B cell (primary cell): ENCODE results near the gene KCTD14. TPM values are rescaled to one million over a fixed set of nuclear protein-coding genes. Genes with fewer than 3 reads are reported as not detected.
"Not testable (repeated sequence)": the region's sequence is repeated elsewhere in the genome, so short reads cannot be mapped to it uniquely, and the experiment has no call there.

Experiments used
- ATAC-seq: fragments of 200-7000 bp; cut with Tn5 transposase; one replicate; pipeline ENCODE4 v1.10.0; 2021; ENCODE audit warnings: low read depth, mild to moderate bottlenecking, moderate number of reproducible peaks, moderate library complexity
- CTCF ChIA-PET: fragments of 350-600 bp; sonication (Branson Sonifier 250); formaldehyde crosslinking; loops from one replicate; lab custom pipeline; 2021; ENCODE audit warnings: antibody characterized with exemption, inconsistent platforms; lab: Charles Lee
- POLR2A ChIA-PET: fragments of 350-600 bp; sonication (Branson Sonifier 250); formaldehyde crosslinking; loops from one replicate; lab custom pipeline; 2021; ENCODE audit warnings: antibody characterized with exemption; lab: Charles Lee
- DNase-seq: peaks from one replicate; pipeline ENCODE4 v3.0.0; 2013
- H2AFZ ChIP-seq: 2 replicates; pipeline ENCODE4 v1.6.1; 2012; ENCODE audit warnings: mild to moderate bottlenecking, low read depth, low read length; ENCODE audit not compliant: insufficient read depth, poor library complexity, severe bottlenecking
- H3K27ac ChIP-seq, 2 donors: 1 replicate in 1 of 2; 2 replicates in 1 of 2; pipeline ENCODE4 v1.5.1; 2012 to 2013; ENCODE audit warnings: low read length in 2 of 2, mild to moderate bottlenecking in 2 of 2, moderate library complexity in 1 of 2
- H3K27me3 ChIP-seq, 4 experiments: fragments of 200-600 bp in 1 of 4; sonication (generic) in 1 of 4; replicated peaks in 1 of 4; 1 replicate in 2 of 4; 2 replicates in 2 of 4; pipeline versions ENCODE4 v1.6.1 to v1.7.0; 2013 to 2016; ENCODE audit warnings: low read length in 3 of 4, mild to moderate bottlenecking in 2 of 4, mixed read lengths in 1 of 4, moderate library complexity in 1 of 4; ENCODE audit not compliant: insufficient read depth in 4 of 4, control insufficient read depth in 3 of 4; ENCODE audit errors: control extremely low read depth in 1 of 4
- H3K36me3 ChIP-seq, 2 experiments: replicated peaks in 1 of 2; 1 replicate in 1 of 2; 2 replicates in 1 of 2; pipeline versions ENCODE4 v1.6.1 to v1.7.1; 2013; ENCODE audit warnings: low read length in 1 of 2; ENCODE audit not compliant: insufficient read depth in 2 of 2, control insufficient read depth in 1 of 2; ENCODE audit errors: control extremely low read depth in 1 of 2, extremely low read depth in 1 of 2
- H3K4me1 ChIP-seq, 2 donors: fragments of 200-600 bp in 1 of 2; sonication (generic) in 1 of 2; 1 replicate in 1 of 2; 2 replicates in 1 of 2; pipeline versions ENCODE4 v1.5.1 to v1.6.1; 2013 to 2017; ENCODE audit warnings: low read length in 2 of 2; ENCODE audit not compliant: control insufficient read depth in 2 of 2, insufficient read depth in 2 of 2
- H3K4me2 ChIP-seq: replicated peaks from 2 replicates; pipeline ENCODE3; 2012; ENCODE audit warnings: mild to moderate bottlenecking, low read depth, low read length; ENCODE audit not compliant: poor library complexity, severe bottlenecking
- H3K4me3 ChIP-seq, 5 experiments: fragments of 200-600 bp in 1 of 5; sonication (generic) in 1 of 5; 1 replicate in 3 of 5; 2 replicates in 2 of 5; pipeline versions ENCODE4 v1.5.1 to v1.7.0; 2011 to 2016; ENCODE audit warnings: low read length in 4 of 5, mild to moderate bottlenecking in 4 of 5, low read depth in 2 of 5, control low read depth in 1 of 5, moderate library complexity in 1 of 5; ENCODE audit not compliant: insufficient read depth in 1 of 5; ENCODE audit errors: control extremely low read depth in 1 of 5, extremely low read depth in 1 of 5
- H3K79me2 ChIP-seq: fragments of 200-600 bp; sonication (generic); one replicate; pipeline ENCODE4 v1.6.0; 2016; ENCODE audit warnings: low read length; ENCODE audit not compliant: control insufficient read depth, insufficient read depth
- H3K9ac ChIP-seq: fragments of 200-600 bp; sonication (generic); 2 replicates; pipeline ENCODE4 v1.6.1; 2017; ENCODE audit warnings: mild to moderate bottlenecking, low read length, moderate library complexity
- H3K9me3 ChIP-seq, 3 donors: one replicate each; pipeline versions ENCODE4 v1.6.1 to v1.7.1; 2013; ENCODE audit warnings: low read length in 2 of 3; ENCODE audit not compliant: control insufficient read depth in 2 of 3, insufficient read depth in 1 of 3; ENCODE audit errors: control extremely low read depth in 1 of 3
- H4K20me1 ChIP-seq: 2 replicates; pipeline ENCODE4 v1.6.0; 2012; ENCODE audit warnings: mild to moderate bottlenecking, low read length; ENCODE audit not compliant: insufficient read depth, control insufficient read depth, poor library complexity, severe bottlenecking
- H3K27ac Mint-ChIP-seq: one replicate; pipeline ENCODE4 v1.8.0; 2021; ENCODE audit warnings: mixed read lengths
- H3K27me3 Mint-ChIP-seq: one replicate; pipeline ENCODE4 v1.8.0; 2021; ENCODE audit warnings: mixed read lengths
- H3K4me1 Mint-ChIP-seq: one replicate; pipeline ENCODE4 v1.8.0; 2021; ENCODE audit warnings: mixed read lengths
- H3K4me3 Mint-ChIP-seq: one replicate; pipeline ENCODE4 v1.8.0; 2021; ENCODE audit warnings: mixed read lengths
- H3K9me3 Mint-ChIP-seq: one replicate; pipeline ENCODE4 v1.8.0; 2022; ENCODE audit warnings: mixed read lengths; ENCODE audit not compliant: insufficient read depth
- EZH2 ChIP-seq: IDR thresholded peaks from 2 replicates; pipeline ENCODE4 v1.6.1; 2012; ENCODE audit warnings: borderline replicate concordance, low read depth, mild to moderate bottlenecking, moderate library complexity, low read length; ENCODE audit not compliant: insufficient read depth, poor library complexity, severe bottlenecking
- WGBS: methylation state at CpG from one replicate; pipeline ENCODE4 v1.1.5; 2013; ENCODE audit warnings: missing lambda C conversion rate; ENCODE audit not compliant: insufficient coverage; 5-methylcytosine and 5-hydroxymethylcytosine counted together
- intact Hi-C: fragments of 100-400 bp; cut with micrococcal nuclease; formaldehyde crosslinking; loops from one replicate; pipeline ENCODE4 v1.10.0; 2022
- polyA plus RNA-seq: library from polyadenylated mRNA; depleted of rRNA; stranded (reverse); fragments of >200 nt; gene quantifications from 2 replicates; pipeline ENCODE4 v1.2.3, GENCODE V29; 2012
- total RNA-seq, 2 donors: library from RNA; stranded (reverse); fragments of 120-200 nt in 1 of 2; gene quantifications; 1 replicate in 1 of 2; 2 replicates in 1 of 2; pipeline versions ENCODE4 v1.2.3 to v1.2.4, GENCODE V29; 2013 to 2022
- TF ChIP-seq, protein P1 (sequence below): fragments of 200-600 bp; IDR thresholded peaks from one replicate; pipeline ENCODE4 v1.8.0; 2022; ENCODE audit warnings: antibody characterized with exemption, mild to moderate bottlenecking

The KCTD14 gene
- total and polyA plus RNA-seq, 2 donors (not counting 1 experiment from before 2014, with no cell fraction given) = 0.18 TPM; not detected in 1

DNA sequence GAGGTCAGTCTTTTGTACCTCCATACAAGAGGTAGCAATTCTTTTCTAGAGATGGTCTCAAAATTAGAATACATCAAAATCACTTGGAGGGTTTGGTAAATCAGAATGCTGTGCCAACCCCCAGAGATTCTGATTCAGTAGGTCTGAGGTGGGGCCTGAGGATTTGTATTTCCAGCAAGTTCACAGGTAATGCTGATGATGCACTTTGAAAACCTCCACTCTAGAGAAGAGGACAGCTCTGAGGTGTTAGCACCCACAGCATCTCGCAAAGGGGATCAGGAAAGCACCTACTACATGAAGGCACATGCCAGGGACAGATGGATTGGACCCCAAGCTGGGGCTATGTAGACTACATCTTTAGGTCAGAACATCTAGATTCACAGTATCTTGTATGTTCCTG lies 7.2 kb downstream of the KCTD14 start:
- Histone ChIP-seq H3K4me1 (no peaks in the 10 kb centered on the region), H3K79me2 (no peaks in the 10 kb centered on the region), H3K27me3 (peaks cover 0 to 3% (median 0%) of the 10 kb centered on the region in 4 experiments), H3K4me3 (no peak overlapping the region), H2AFZ (no peak overlapping the region), H3K27ac (no peak overlapping the region), H4K20me1 (no peaks in the 10 kb centered on the region), H3K36me3 (no peaks in the 10 kb centered on the region), H3K4me2 (no peak overlapping the region), H3K9ac (no peak overlapping the region), H3K9me3 (peaks cover 0 to 2% (median 0%) of the 10 kb centered on the region in 3 donors)
- DNase-seq = no peak
- Mint-ChIP-seq H3K27me3 (peaks cover 11% of the 10 kb centered on the region), H3K27ac (no peak overlapping the region), H3K9me3 (no peaks in the 10 kb centered on the region), H3K4me3 (no peak overlapping the region), H3K4me1 (no peaks in the 10 kb centered on the region)
- intact Hi-C loops = no loop called here
- ChIA-PET POLR2A (no interaction called here), CTCF (no interaction called here)
- TF ChIP-seq, protein P1, sequence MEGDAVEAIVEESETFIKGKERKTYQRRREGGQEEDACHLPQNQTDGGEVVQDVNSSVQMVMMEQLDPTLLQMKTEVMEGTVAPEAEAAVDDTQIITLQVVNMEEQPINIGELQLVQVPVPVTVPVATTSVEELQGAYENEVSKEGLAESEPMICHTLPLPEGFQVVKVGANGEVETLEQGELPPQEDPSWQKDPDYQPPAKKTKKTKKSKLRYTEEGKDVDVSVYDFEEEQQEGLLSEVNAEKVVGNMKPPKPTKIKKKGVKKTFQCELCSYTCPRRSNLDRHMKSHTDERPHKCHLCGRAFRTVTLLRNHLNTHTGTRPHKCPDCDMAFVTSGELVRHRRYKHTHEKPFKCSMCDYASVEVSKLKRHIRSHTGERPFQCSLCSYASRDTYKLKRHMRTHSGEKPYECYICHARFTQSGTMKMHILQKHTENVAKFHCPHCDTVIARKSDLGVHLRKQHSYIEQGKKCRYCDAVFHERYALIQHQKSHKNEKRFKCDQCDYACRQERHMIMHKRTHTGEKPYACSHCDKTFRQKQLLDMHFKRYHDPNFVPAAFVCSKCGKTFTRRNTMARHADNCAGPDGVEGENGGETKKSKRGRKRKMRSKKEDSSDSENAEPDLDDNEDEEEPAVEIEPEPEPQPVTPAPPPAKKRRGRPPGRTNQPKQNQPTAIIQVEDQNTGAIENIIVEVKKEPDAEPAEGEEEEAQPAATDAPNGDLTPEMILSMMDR = no peak
- no peak for TF ChIP-seq EZH2
- ATAC-seq = no peak
- WGBS = 71% methylated on average over 1 of the region's 1 CpG

DNA sequence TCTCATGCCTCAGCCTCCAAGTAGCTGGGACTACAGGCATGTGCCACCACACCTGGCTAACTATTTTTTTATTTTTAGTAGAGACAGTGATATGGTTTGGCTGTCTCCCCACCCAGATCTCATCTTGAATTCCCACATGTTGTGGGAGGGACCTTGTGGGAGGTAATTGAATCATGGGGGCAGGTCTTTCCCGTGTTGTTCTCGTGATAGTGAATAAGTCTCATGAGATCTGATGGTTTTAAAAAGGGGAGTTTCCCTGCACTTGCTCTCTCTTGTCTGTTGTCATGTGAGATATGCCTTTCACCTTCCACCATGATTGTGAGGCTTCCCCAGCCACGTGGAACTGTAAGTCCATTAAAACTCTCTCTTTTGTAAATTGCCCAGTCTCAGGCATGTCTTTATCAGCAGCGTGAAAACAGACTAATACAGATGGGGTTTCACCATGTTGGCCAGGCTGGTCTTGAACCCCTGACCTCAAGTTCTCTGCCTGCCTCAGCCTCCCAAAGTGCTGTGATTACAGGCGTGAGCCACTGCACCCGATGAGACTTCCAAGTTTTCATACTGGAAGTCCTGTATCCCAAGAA lies 8.0 kb downstream of the KCTD14 start:
- H3K27ac Mint-ChIP-seq, H2AFZ ChIP-seq, H3K9ac ChIP-seq, POLR2A ChIA-PET, H3K4me3 Mint-ChIP-seq, H3K27me3 Mint-ChIP-seq, H3K4me1 ChIP-seq, H3K4me1 Mint-ChIP-seq, H3K9me3 Mint-ChIP-seq, H3K27ac ChIP-seq, intact Hi-C loops, H3K36me3 ChIP-seq, CTCF ChIA-PET, H3K4me3 ChIP-seq, H3K4me2 ChIP-seq, H3K9me3 ChIP-seq, ATAC-seq, DNase-seq, H3K79me2 ChIP-seq, H3K27me3 ChIP-seq, H4K20me1 ChIP-seq: not testable (repeated sequence)
- 88% methylated on average over 4 of the region's 6 CpGs for WGBS
